Activated CD8-positive, alpha-beta T cell treated with anti-CD3 and anti-CD28 coated beads for 36 hours (primary cell): ENCODE results near the gene SH3BP4. TPM values are rescaled to one million over a fixed set of nuclear protein-coding genes. Genes with fewer than 3 reads are reported as not detected.

Source experiments
- ATAC-seq: fragments of 200-7000 bp; cut with Tn5 transposase; one replicate; pipeline ENCODE4 v1.10.0; 2021; ENCODE audit warnings: mild to moderate bottlenecking, moderate library complexity
- CTCF ChIA-PET: fragments of 350-600 bp; sonication (Branson Sonifier 250); formaldehyde crosslinking; loops from one replicate; lab custom pipeline; 2021; ENCODE audit warnings: antibody characterized with exemption; lab: Charles Lee
- POLR2A ChIA-PET: fragments of 350-600 bp; sonication (Branson Sonifier 250); formaldehyde crosslinking; loops from one replicate; lab custom pipeline; 2021; ENCODE audit warnings: antibody characterized with exemption; lab: Charles Lee
- DNase-seq: peaks from one replicate; pipeline ENCODE4 v3.0.0-alpha.2; 2020
- H3K27ac Mint-ChIP-seq: one replicate; pipeline ENCODE4 v1.8.0; 2021; ENCODE audit warnings: mild to moderate bottlenecking, mixed read lengths
- H3K27me3 Mint-ChIP-seq: one replicate; pipeline ENCODE4 v1.8.0; 2021; ENCODE audit warnings: mixed read lengths
- H3K36me3 Mint-ChIP-seq: one replicate; pipeline ENCODE4 v1.8.0; 2021; ENCODE audit warnings: low read depth, mixed read lengths
- H3K4me1 Mint-ChIP-seq: one replicate; pipeline ENCODE4 v1.8.0; 2021; ENCODE audit warnings: low read depth, mixed read lengths
- H3K4me3 Mint-ChIP-seq: one replicate; pipeline ENCODE4 v1.8.0; 2021; ENCODE audit warnings: mild to moderate bottlenecking, moderate library complexity, mixed read lengths
- H3K9me3 Mint-ChIP-seq: one replicate; pipeline ENCODE4 v1.8.0; 2021; ENCODE audit warnings: mixed read lengths
- CTCF ChIP-seq: fragments of 200-600 bp; IDR thresholded peaks from one replicate; pipeline ENCODE4 v1.8.0; 2022; ENCODE audit warnings: antibody characterized with exemption, mild to moderate bottlenecking
- intact Hi-C: fragments of 100-400 bp; cut with micrococcal nuclease; formaldehyde crosslinking; loops from one replicate; pipeline ENCODE4 v1.10.0; 2022
- total RNA-seq, 2 experiments: library from RNA; stranded (reverse); gene quantifications; one replicate each; pipeline ENCODE4 v1.2.3, GENCODE V29; 2021

Gene SH3BP4
- total RNA-seq, 2 experiments from 2014 or later = 0.14 to 0.54 TPM

- ChIA-PET CTCF (no interaction called here), POLR2A (no interaction called here)
- DNase-seq (no peak), ATAC-seq (no peak)
- H3K36me3 Mint-ChIP-seq = no peaks in the 10 kb centered on the region
- H3K27ac Mint-ChIP-seq = no peak overlapping the region
- intact Hi-C loops = no loop called here
- H3K4me1 Mint-ChIP-seq = no peaks in the 10 kb centered on the region
- H3K9me3 Mint-ChIP-seq = no peaks in the 10 kb centered on the region
- TF ChIP-seq CTCF = no peak
- H3K4me3 Mint-ChIP-seq = no peak overlapping the region
- no peaks in the 10 kb centered on the region for H3K27me3 Mint-ChIP-seq
Measured at GRCh38 chr2:235032466-235032865, 80.6 kb downstream of the SH3BP4 start.

- TF ChIP-seq CTCF = no peak
- H3K9me3 Mint-ChIP-seq = no peaks in the 10 kb centered on the region
- H3K27me3 Mint-ChIP-seq = no peaks in the 10 kb centered on the region
- H3K27ac Mint-ChIP-seq = no peak overlapping the region
- CTCF ChIA-PET = no interaction called here
- DNase-seq (no peak), ATAC-seq (no peak)
- no peak overlapping the region for H3K4me3 Mint-ChIP-seq
- no peaks in the 10 kb centered on the region for H3K36me3 Mint-ChIP-seq
- intact Hi-C loops = no loop called here
- POLR2A ChIA-PET = no interaction called here
- no peaks in the 10 kb centered on the region for H3K4me1 Mint-ChIP-seq
Measured at GRCh38 chr2:235032949-235033348, 81.1 kb downstream of the SH3BP4 start.

- no peaks in the 10 kb centered on the region for H3K4me1 Mint-ChIP-seq
- intact Hi-C loops = no loop called here
- H3K9me3 Mint-ChIP-seq = no peaks in the 10 kb centered on the region
- no peak for TF ChIP-seq CTCF
- no peak overlapping the region for H3K4me3 Mint-ChIP-seq
- no peak for DNase-seq
- no peak for ATAC-seq
- CTCF ChIA-PET = no interaction called here
- POLR2A ChIA-PET = no interaction called here
- no peak overlapping the region for H3K27ac Mint-ChIP-seq
- H3K36me3 Mint-ChIP-seq = no peaks in the 10 kb centered on the region
- no peaks in the 10 kb centered on the region for H3K27me3 Mint-ChIP-seq
Measured at GRCh38 chr2:235034265-235035118, 82.7 kb downstream of the SH3BP4 start.

GRCh38 chr2:235037604-235038166 lies 85.9 kb downstream of the SH3BP4 start:
- intact Hi-C loops = no loop called here
- Mint-ChIP-seq H3K4me1 (no peaks in the 10 kb centered on the region), H3K4me3 (no peak overlapping the region), H3K9me3 (no peaks in the 10 kb centered on the region), H3K36me3 (no peaks in the 10 kb centered on the region), H3K27ac (no peak overlapping the region), H3K27me3 (no peaks in the 10 kb centered on the region)
- ATAC-seq (no peak), DNase-seq (no peak)
- TF ChIP-seq CTCF = no peak
- CTCF ChIA-PET = no interaction called here
- POLR2A ChIA-PET = no interaction called here
